Endodermal cell (in vitro differentiated cells): ENCODE results near the gene ZNF555. TPM values are rescaled to one million over a fixed set of nuclear protein-coding genes. Genes with fewer than 3 reads are reported as not detected.
"Not testable (repeated sequence)": the region's sequence is repeated elsewhere in the genome, so short reads cannot be mapped to it uniquely, and the experiment has no call there.

Source experiments
- DNase-seq: peaks from one replicate; pipeline ENCODE4 v3.0.0-alpha.2; 2017
- H3K27ac ChIP-seq: 2 replicates; pipeline ENCODE4 v1.5.1; 2013; ENCODE audit warnings: mild to moderate bottlenecking, low read depth, low read length, moderate library complexity
- H3K27me3 ChIP-seq: 2 replicates; pipeline ENCODE4 v1.6.1; 2013; ENCODE audit warnings: mild to moderate bottlenecking, low read length, moderate library complexity; ENCODE audit not compliant: insufficient read depth, control insufficient read depth, poor library complexity, severe bottlenecking
- H3K36me3 ChIP-seq: 2 replicates; pipeline ENCODE4 v1.7.0; 2013; ENCODE audit warnings: mild to moderate bottlenecking, low read length, moderate library complexity; ENCODE audit not compliant: control insufficient read depth, insufficient read depth
- H3K4me1 ChIP-seq: one replicate; pipeline ENCODE4 v1.7.0; 2013; ENCODE audit warnings: low read length; ENCODE audit not compliant: control insufficient read depth, insufficient read depth
- H3K4me3 ChIP-seq: 2 replicates; pipeline ENCODE4 v1.5.1; 2013; ENCODE audit warnings: mild to moderate bottlenecking, low read length, moderate library complexity
- H3K9ac ChIP-seq: 2 replicates; pipeline ENCODE4 v1.6.1; 2013; ENCODE audit warnings: mild to moderate bottlenecking, low read length, moderate library complexity; ENCODE audit not compliant: poor library complexity, severe bottlenecking; ENCODE audit errors: extremely low read depth
- H3K9me3 ChIP-seq: 2 replicates; pipeline ENCODE4 v1.6.1; 2013; ENCODE audit warnings: mild to moderate bottlenecking, low read length, moderate library complexity; ENCODE audit not compliant: control insufficient read depth
- H3K27ac Mint-ChIP-seq: 2 replicates; pipeline ENCODE4 v1.8.0; 2020; ENCODE audit warnings: mixed read lengths
- H3K27me3 Mint-ChIP-seq: 2 replicates; pipeline ENCODE4 v1.8.0; 2021; ENCODE audit warnings: mild to moderate bottlenecking, mixed read lengths; ENCODE audit not compliant: insufficient read depth
- H3K36me3 Mint-ChIP-seq: 2 replicates; pipeline ENCODE4 v1.8.0; 2020; ENCODE audit warnings: low read depth, mixed read lengths
- H3K4me1 Mint-ChIP-seq: 2 replicates; pipeline ENCODE4 v1.8.0; 2020; ENCODE audit warnings: mixed read lengths
- H3K4me3 Mint-ChIP-seq: 2 replicates; pipeline ENCODE4 v1.8.0; 2020; ENCODE audit warnings: mild to moderate bottlenecking, moderate library complexity, mixed read lengths
- H3K9me3 Mint-ChIP-seq: 2 replicates; pipeline ENCODE4 v1.8.0; 2020; ENCODE audit warnings: mild to moderate bottlenecking, mixed read lengths
- CTCF ChIP-seq: fragments of 200-600 bp; sonication (generic); conservative IDR thresholded peaks from 2 replicates; pipeline ENCODE4 v1.5.0; 2021; ENCODE audit warnings: antibody characterized with exemption, mild to moderate bottlenecking
- WGBS, 2 experiments: methylation state at CpG; one replicate each; pipeline versions ENCODE4 v1.1.5 to v1.1.7; 2013; ENCODE audit warnings: missing lambda C conversion rate in 2 of 2, mixed read lengths in 1 of 2; ENCODE audit not compliant: insufficient coverage in 1 of 2, insufficient read length in 1 of 2; 5-methylcytosine and 5-hydroxymethylcytosine counted together
- total RNA-seq, 2 donors: library from RNA; stranded (reverse); fragmentation: NEBNext Ultra II Directional in 1 of 2; extraction: Animal tissue kit (Norgen Biotek cat#: 25700) in 1 of 2; gene quantifications; 2 replicates in 1 of 2; 3 replicates in 1 of 2; pipeline ENCODE4 v1.2.1, GENCODE V29; 2021

ZNF555 gene
- total RNA-seq, 2 donors from 2014 or later = 9.6 to 10.5 TPM

GRCh38 chr19:2872175-2872574 is 30.9 kb downstream of the ZNF555 start:
- H3K9ac ChIP-seq, H3K4me3 ChIP-seq, H3K27ac ChIP-seq, H3K4me3 Mint-ChIP-seq, H3K4me1 ChIP-seq, H3K27ac Mint-ChIP-seq, H3K36me3 Mint-ChIP-seq, H3K27me3 Mint-ChIP-seq, H3K36me3 ChIP-seq, H3K4me1 Mint-ChIP-seq, DNase-seq, H3K27me3 ChIP-seq: not testable (repeated sequence)
- no CpG with 5 or more reads among the region's 11 CpGs for WGBS, 2 experiments
- peaks cover 15% of the 10 kb centered on the region for H3K9me3 ChIP-seq
- TF ChIP-seq CTCF = peak; percentile 23
- H3K9me3 Mint-ChIP-seq = peaks cover 79% of the 10 kb centered on the region

- H3K27ac Mint-ChIP-seq = no peak overlapping the region
Measured at GRCh38 chr19:2877398-2878331, 36.4 kb downstream of the ZNF555 start.

More at GRCh38 chr19:2877398-2878331, 36.4 kb downstream of the ZNF555 start:
- DNase-seq = no peak
- Histone ChIP-seq H3K9ac (no peak overlapping the region), H3K9me3 (peaks cover 20% of the 10 kb centered on the region), H3K27me3 (no peaks in the 10 kb centered on the region), H3K27ac (no peak overlapping the region), H3K4me1 (no peaks in the 10 kb centered on the region), H3K36me3 (no peaks in the 10 kb centered on the region), H3K4me3 (peak overlapping the region; percentile 21)
- no peak overlapping the region for H3K4me3 Mint-ChIP-seq
- H3K9me3 Mint-ChIP-seq = peaks cover 72% of the 10 kb centered on the region
- H3K36me3 Mint-ChIP-seq = no peaks in the 10 kb centered on the region
- H3K4me1 Mint-ChIP-seq = no peaks in the 10 kb centered on the region
- TF ChIP-seq CTCF = no peak
- H3K27me3 Mint-ChIP-seq = no peaks in the 10 kb centered on the region
- 86 to 89% methylated on average over 30 to 32 of the region's 32 CpGs for WGBS, 2 experiments
